ENCODE data around the gene GABPA. TPM values are rescaled to one million over a fixed set of nuclear protein-coding genes. Genes with fewer than 3 reads are reported as not detected.

GABPA gene
- total and polyA plus RNA-seq, 2 donors (not counting 1 experiment from before 2014, with no cell fraction given): 10.3 to 29.7 TPM

DNA sequence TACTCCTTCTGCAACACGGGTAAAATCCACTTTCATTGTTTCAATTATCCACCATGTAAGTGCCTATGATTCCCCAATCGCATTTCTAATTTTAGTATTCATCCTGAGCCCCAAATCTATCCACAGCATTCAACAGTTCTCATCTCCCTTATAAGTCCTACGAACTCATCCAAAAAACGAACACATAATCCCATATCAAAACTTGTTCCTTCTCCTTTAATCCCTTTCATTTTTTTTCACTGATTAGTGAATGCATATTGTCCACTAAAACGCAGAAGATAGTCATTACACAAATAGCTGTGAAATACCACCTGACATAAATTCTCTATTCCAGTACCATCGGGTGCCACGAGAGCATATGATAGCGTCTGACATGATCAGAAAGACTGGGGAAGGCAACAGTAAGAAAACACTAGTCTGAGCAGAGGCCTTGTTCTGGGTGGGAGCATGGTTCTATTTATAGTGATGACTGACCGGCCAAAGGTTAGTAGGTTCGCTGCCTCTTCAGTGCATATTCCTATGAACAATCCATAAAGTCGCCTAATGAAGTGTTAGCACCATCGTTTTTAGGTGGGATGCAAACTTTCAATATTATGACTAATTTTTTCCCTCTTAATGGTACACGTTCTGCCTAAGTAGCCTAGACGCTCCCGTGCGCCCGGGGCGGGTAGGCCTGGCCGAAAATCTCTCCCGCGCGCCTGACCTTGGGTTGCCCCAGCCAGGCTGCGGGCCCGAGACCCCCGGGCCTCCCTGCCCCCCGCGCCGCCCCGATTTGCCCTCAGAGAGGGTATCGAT, 716 bp upstream of the GABPA start:
- peak overlapping the region; percentile 69 to 99 (median 95) for H3K4me3 ChIP-seq (ENCODE audit: control extremely low read depth in 1 of 5, extremely low read depth in 1 of 5, insufficient read depth in 1 of 5, low read depth in 2 of 5, low read length in 4 of 5)
- H3K79me2 ChIP-seq (ENCODE audit: control insufficient read depth, insufficient read depth, low read length): peaks cover 82% of the 10 kb centered on the region
- peak overlapping the region; percentile 84 for H3K9ac ChIP-seq (ENCODE audit: low read length)
- no peaks in the 10 kb centered on the region for H3K27me3 ChIP-seq (replicated peaks in 1 of 4; ENCODE audit: control extremely low read depth in 1 of 4, control insufficient read depth in 3 of 4, insufficient read depth in 4 of 4, low read length in 3 of 4)
- ATAC-seq (ENCODE audit: low read depth) (no peak), DNase-seq (no peak)
- CTCF ChIA-PET: interaction anchor here (1.3 to 1.8 kb wide), 2 partner anchors 126 to 129 kb away, joined by 8 to 11 read pairs; no protein-coding TSS in a partner anchor
- POLR2A ChIA-PET: interaction anchor here (0.6 to 2.0 kb wide), 3 partner anchors 10 to 126 kb away, joined by 3 to 10 read pairs (median 3); partner anchors contain the start of gene MRPL39
- peak overlapping the region; percentile 86 to 87 for H3K27ac ChIP-seq (ENCODE audit: low read length in 2 of 2)
- TF ChIP-seq EZH2 (IDR thresholded peaks at IDR 0.05; ENCODE audit: borderline replicate concordance, insufficient read depth, low read depth, low read length, poor library complexity, severe bottlenecking) (no peak), CTCF (IDR thresholded peaks at IDR 0.05) (no peak)
- Mint-ChIP-seq H3K9me3 (ENCODE audit: insufficient read depth) (no peaks in the 10 kb centered on the region), H3K4me1 (peaks cover 47% of the 10 kb centered on the region), H3K27me3 (no peaks in the 10 kb centered on the region), H3K4me3 (peak overlapping the region; percentile 100), H3K27ac (peak overlapping the region; percentile 100)
- no peaks in the 10 kb centered on the region for H3K9me3 ChIP-seq (ENCODE audit: control extremely low read depth in 1 of 3, control insufficient read depth in 2 of 3, insufficient read depth in 1 of 3, low read length in 2 of 3)
- peak overlapping the region; percentile 82 for H2AFZ ChIP-seq (ENCODE audit: insufficient read depth, low read depth, low read length, poor library complexity, severe bottlenecking)
- H3K4me2 ChIP-seq (replicated peaks; ENCODE audit: low read depth, low read length, poor library complexity, severe bottlenecking): peak overlapping the region; percentile 83
- WGBS (ENCODE audit: insufficient coverage): 7% methylated on average over 26 of the region's 30 CpGs
- intact Hi-C loops (cut with micrococcal nuclease): loop anchor here (1.0 to 10.0 kb wide), 5 partner anchors 127 to 431 kb away; partner anchors contain the start of gene MRPL39
- peaks cover 1 to 11% of the 10 kb centered on the region in 2 experiments for H3K36me3 ChIP-seq (replicated peaks in 1 of 2; ENCODE audit: control extremely low read depth in 1 of 2, control insufficient read depth in 1 of 2, extremely low read depth in 1 of 2, insufficient read depth in 2 of 2, low read length in 1 of 2)
- peaks cover 35 to 36% of the 10 kb centered on the region in 2 donors for H3K4me1 ChIP-seq (ENCODE audit: control insufficient read depth in 2 of 2, insufficient read depth in 2 of 2, low read length in 2 of 2)
- H4K20me1 ChIP-seq (ENCODE audit: control insufficient read depth, insufficient read depth, low read length, poor library complexity, severe bottlenecking): peaks cover 29% of the 10 kb centered on the region

DNA sequence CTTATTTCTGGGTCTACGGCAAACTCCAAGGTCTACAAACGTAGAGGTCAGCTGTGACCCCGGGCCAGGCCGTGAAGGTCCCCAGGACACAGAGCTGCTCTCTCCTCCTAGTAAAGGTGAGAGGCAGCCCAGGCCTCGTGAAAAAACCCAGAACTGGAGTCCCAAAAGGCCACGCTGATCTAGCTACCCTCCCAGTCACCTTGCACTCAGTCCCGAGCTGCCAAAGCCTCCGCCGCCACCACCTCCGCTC, 193 bp upstream of the GABPA start:
- H3K27me3 Mint-ChIP-seq: no peaks in the 10 kb centered on the region
- H3K4me3 Mint-ChIP-seq: peak overlapping the region; percentile 100
- H3K9me3 ChIP-seq (ENCODE audit: control extremely low read depth in 1 of 3, control insufficient read depth in 2 of 3, insufficient read depth in 1 of 3, low read length in 2 of 3): no peaks in the 10 kb centered on the region
- intact Hi-C loops (cut with micrococcal nuclease): loop anchor here (1.0 to 10.0 kb wide), 5 partner anchors 127 to 430 kb away; partner anchors contain the start of gene MRPL39
- H4K20me1 ChIP-seq (ENCODE audit: control insufficient read depth, insufficient read depth, low read length, poor library complexity, severe bottlenecking): peaks cover 30% of the 10 kb centered on the region
- peak overlapping the region; percentile 69 to 99 (median 95) for H3K4me3 ChIP-seq (ENCODE audit: control extremely low read depth in 1 of 5, extremely low read depth in 1 of 5, insufficient read depth in 1 of 5, low read depth in 2 of 5, low read length in 4 of 5)
- peaks cover 53% of the 10 kb centered on the region for H3K4me1 Mint-ChIP-seq
- ATAC-seq (ENCODE audit: low read depth) (no peak), DNase-seq (no peak)
- ChIA-PET CTCF (interaction anchor here (1.3 to 1.8 kb wide), 2 partner anchors 126 to 129 kb away, joined by 8 to 11 read pairs; no protein-coding TSS in a partner anchor), POLR2A (interaction anchor here (0.6 to 2.0 kb wide), 3 partner anchors 9 to 126 kb away, joined by 3 to 10 read pairs (median 3); partner anchors contain the start of gene MRPL39)
- H3K9me3 Mint-ChIP-seq (ENCODE audit: insufficient read depth): no peaks in the 10 kb centered on the region
- H3K27me3 ChIP-seq (replicated peaks in 1 of 4; ENCODE audit: control extremely low read depth in 1 of 4, control insufficient read depth in 3 of 4, insufficient read depth in 4 of 4, low read length in 3 of 4): no peaks in the 10 kb centered on the region
- H3K27ac Mint-ChIP-seq: peak overlapping the region; percentile 100
- H3K36me3 ChIP-seq (replicated peaks in 1 of 2; ENCODE audit: control extremely low read depth in 1 of 2, control insufficient read depth in 1 of 2, extremely low read depth in 1 of 2, insufficient read depth in 2 of 2, low read length in 1 of 2): peaks cover 1 to 6% of the 10 kb centered on the region in 2 experiments
- peaks cover 87% of the 10 kb centered on the region for H3K79me2 ChIP-seq (ENCODE audit: control insufficient read depth, insufficient read depth, low read length)
- peaks cover 40 to 41% of the 10 kb centered on the region in 2 donors for H3K4me1 ChIP-seq (ENCODE audit: control insufficient read depth in 2 of 2, insufficient read depth in 2 of 2, low read length in 2 of 2)
- TF ChIP-seq EZH2 (IDR thresholded peaks at IDR 0.05; ENCODE audit: borderline replicate concordance, insufficient read depth, low read depth, low read length, poor library complexity, severe bottlenecking): no peak
- no peak for TF ChIP-seq CTCF (IDR thresholded peaks at IDR 0.05)
- H3K27ac ChIP-seq (ENCODE audit: low read length in 2 of 2): peak overlapping the region; percentile 86 to 87
- peak overlapping the region; percentile 84 for H3K9ac ChIP-seq (ENCODE audit: low read length)
- H3K4me2 ChIP-seq (replicated peaks; ENCODE audit: low read depth, low read length, poor library complexity, severe bottlenecking): peak overlapping the region; percentile 83
- WGBS (ENCODE audit: insufficient coverage): 0% methylated on average over 10 of the region's 10 CpGs
- H2AFZ ChIP-seq (ENCODE audit: insufficient read depth, low read depth, low read length, poor library complexity, severe bottlenecking): peak overlapping the region; percentile 82

All from B cell (primary cell).